GM21825 (cell line): ENCODE measurements around the gene TLX3.
"Not testable (repeated sequence)": the region's sequence is repeated elsewhere in the genome, so short reads cannot be mapped to it uniquely, and the experiment has no call there.

Experiments
- ATAC-seq: cut with Tn5 transposase; IDR thresholded peaks from one replicate; pipeline ENCODE4 v1.9.1; 2021; ENCODE audit warnings: mild to moderate bottlenecking, moderate library complexity; ENCODE audit not compliant: unreplicated experiment

TLX3 gene

DNA sequence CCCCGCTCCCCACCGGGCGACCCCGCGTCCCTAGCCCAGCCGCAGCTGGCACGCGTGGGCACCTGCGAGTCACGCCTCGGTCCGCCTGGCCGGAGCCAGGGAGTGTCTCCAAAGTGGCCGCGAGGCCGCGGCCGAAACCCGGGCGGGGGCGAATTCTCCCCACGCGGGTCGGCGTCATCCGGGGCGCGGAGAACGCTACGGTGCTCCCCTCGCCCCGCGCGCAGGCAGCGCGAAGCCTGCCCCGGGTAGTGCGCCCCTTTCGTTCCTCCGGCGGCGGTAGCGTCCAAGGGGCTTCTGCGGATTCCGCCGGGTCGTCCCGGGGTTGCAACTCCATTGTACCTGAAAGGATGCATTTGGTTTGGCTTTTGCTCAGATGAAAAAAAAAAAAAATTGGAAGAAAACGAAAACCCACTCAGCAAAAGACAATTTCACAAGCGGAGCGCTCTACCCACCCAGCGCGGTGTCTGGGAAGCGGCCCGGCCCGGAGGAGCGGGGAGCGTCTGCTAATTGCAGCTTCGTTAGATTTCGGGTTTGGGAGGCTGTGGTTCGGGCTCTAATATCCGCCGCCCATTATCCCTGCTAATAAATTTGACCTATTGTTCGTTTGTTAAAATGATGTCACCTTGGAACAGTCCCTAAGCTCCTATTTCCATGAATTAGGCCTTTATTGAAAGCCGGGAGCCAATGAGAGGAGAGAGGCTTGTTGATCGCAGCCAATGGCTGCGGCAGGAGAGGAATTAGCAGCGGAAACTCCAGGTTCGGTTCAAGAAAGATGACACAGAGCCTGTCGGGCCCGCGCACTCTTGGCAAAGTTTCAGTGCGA is at the start of gene TLX3:
Gene TLX3, plus strand, starts transcription at position 796 of the 823 bp plus-strand sequence. CDS start 118 bp downstream, outside the sequence.
- no peak for ATAC-seq

DNA sequence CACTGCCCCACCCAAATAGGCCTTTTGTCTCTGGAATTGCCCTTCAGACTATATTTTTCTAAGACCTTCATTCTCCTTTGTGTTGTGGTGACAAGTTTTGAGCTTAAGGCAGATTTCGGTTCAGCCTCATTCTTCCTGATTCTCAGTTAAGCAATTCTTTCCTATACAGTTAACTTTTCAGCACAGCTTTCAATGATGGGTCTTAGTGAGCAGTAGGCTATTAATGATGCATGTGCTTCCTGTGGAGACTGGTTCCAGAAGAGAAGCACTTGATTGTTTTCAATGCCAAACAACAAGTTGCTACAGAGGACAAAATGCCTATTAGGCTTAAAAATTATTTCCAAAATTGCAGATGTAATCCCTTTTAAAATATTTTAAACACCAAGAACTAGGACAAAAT is 47.7 kb upstream of the TLX3 start:
- ATAC-seq: no peak

DNA sequence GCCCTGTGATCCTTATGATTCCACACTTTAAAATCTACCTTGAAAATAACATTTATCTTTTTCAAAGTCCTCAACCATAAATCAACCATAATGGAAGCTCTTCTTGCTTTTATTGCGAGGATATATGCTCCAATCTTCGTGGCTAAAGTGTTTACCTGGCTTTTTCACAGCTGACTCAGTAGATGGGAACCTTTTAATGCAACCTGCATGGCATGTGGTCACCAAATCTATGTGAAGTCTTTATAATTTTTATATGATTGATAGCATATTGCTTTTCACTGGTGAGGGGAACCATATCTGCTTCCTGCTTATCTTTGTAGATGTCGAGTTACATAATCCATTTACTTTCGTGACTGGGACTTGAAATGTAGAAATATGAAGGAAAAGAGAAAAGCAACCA is 47.1 kb upstream of the TLX3 start:
- no peak for ATAC-seq

DNA sequence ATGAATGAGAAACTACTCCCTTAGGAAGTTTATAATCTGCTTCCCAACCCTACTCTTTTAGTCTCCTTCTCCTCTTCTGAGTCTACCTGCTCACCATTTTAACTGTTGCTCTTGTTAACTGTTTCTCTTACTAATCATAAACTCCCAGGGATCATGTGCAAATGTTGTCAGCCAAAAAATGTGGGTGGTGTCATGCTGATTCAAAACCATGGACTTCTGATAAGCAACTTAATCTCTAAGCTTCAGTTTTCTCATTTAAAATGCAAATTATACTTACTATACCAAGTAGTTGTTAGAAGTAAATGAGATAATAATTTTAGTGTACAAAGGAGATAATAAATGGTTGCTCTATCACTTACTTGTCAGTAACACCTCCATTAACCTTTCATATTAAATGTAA is 45.9 kb upstream of the TLX3 start:
- no peak for ATAC-seq

- ATAC-seq: no peak
These were observed 44.2 kb upstream of the TLX3 start for GRCh38 chr5:171264843-171265242.

DNA sequence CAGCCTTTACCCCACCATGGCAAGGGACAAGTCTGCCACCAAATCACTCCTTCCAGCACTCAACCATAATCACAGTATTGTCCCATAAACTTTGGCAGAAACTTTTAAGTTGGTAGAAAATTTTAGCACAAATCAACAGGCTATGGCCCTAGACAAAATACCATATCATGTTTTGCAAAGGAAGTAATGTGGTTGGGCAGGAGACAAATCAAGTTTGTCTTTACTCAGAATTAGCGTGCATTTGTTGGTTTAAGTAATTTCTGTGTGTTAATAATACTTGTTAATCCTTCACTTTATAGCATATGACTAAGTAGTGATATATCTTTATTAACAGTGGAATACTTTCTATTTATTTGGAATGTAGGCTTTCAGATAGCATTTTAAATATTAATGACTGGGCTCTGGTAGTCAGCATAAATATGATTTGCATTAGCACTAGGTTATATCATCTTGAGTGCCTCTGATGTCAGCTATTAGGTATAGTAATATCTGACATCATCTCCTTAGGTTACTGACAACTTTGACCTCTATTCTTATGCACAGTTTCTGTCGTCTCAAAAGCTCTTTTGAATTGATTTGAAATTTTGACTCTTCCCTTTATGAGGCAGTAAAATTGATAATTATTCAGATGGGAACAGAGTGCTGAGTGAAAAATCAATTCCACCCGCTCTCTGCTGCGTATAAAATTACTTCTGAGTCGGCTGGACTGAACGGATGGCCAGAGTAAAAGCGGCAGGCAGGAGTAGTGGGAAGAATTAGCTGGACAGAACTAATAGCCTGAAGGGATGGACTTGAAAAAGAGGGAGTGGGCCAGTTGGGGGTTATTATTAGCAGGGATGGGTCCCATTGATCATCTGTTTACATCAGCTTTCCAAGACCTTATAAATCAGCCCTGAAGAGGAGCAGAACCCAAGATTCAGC is 40.1 kb upstream of the TLX3 start:
- ATAC-seq: no peak

DNA sequence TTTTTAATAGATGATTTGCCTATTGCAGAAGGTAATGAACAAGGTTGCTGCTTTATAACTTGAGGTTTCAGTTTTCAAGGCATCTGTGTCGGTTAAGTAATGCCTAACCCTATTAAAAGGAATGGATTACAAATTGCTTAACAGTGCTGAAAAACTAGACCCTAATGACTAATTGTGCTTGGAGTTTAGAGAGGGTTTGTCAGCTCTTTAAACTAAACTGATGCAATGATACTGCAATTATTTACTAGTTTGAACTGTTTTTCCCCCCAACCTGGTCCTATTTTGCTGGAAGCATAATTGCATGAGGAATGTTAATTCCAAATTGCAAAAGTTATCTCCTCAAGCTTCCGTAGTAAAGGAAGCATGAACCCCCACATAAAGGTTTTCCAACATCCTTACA is 39.3 kb upstream of the TLX3 start:
- ATAC-seq: no peak

- no peak for ATAC-seq
These were observed 38.9 kb upstream of the TLX3 start for GRCh38 chr5:171270136-171270535.

DNA sequence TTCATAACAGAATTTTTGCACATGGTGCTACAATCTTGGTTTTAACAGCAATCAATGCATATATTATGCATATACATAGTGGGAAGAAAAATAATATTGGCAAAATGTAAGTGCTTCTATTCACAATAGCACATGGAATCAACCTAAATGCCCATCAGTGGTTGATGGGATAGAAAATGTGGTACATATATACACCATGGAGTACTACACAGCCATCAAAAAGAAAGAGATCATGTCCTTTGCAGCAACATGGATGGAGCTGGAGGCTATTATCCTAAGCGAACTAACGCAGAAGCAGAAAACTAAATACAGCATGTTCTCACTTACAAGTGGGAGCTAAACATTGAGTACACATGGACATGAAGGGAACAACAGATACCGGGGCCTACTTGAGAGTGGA is 37.2 kb upstream of the TLX3 start:
- no peak for ATAC-seq

DNA sequence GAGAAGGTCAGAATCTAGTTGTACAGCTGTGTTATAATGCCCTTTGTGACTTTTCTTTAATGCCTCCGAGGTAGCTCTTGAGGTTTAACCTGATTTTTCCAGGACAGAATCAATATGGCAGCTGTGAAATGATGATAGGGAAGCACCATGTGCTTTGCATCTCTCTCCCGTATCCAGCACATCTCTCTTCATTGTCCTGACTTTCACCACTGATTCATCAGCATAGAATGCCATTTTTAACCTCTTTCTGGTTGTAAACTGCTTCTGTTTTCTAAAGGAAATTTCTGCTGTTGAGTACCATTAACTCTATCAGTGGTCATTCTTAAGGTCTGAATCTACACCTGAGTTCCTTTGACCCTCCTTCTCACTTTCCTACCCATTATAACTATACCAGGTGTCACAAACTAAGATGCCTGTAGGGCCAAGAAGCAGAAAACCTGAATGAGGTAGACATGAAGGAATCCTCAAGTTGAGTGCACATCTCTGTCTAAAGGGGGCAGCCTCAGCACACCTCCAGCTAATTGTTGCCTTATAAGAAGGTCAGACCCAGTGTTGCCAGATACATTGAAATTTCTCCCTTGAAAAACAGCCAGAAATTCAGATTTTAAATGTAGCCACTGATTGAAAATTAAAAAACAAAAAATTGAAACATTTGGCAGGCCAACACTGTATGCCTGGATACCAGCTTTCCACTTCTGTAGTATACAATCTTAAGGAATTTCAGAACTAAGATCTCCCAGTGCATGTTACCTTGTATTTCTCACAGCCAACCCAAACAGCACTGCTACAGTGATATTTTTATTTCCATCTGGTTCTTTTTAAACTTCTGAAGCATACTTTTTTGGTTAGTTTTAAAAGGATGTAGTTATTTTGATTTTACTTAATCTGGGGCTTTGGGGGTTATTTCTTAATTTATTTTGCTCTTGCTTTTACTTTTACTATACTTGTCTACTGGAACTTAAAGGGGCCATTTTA is 35.8 kb upstream of the TLX3 start:
- no peak for ATAC-seq

- no peak for ATAC-seq
These were observed 33.1 kb upstream of the TLX3 start for GRCh38 chr5:171275841-171276544.

DNA sequence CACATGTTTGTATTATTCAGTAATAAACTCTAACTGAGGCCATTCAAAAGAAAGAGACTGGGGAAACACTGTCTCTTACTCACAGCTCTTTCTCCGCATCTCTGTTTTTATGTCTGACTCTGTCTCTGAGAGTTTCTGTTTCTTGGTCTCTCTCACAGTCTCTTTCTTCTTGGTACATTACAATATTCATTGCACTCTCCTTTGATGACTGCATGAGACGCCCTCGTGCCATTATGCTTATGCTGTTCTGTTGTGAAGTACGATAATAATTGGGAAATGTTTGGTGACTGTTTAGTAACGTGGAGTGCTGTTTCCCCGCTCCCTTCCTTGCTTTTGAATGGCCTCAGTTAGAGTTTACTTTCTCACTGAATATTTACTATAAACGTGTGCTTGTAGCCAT is 25.3 kb upstream of the TLX3 start:
- ATAC-seq: no peak

- ATAC-seq: no peak
These were observed 23.6 kb upstream of the TLX3 start for GRCh38 chr5:171285465-171285864.

- no peak for ATAC-seq
These were observed 21.0 kb upstream of the TLX3 start for GRCh38 chr5:171288066-171288465.

- ATAC-seq: no peak
These were observed 17.7 kb upstream of the TLX3 start for GRCh38 chr5:171291371-171291770.

- ATAC-seq: no peak
These were observed 13.7 kb upstream of the TLX3 start for GRCh38 chr5:171295299-171295698.

DNA sequence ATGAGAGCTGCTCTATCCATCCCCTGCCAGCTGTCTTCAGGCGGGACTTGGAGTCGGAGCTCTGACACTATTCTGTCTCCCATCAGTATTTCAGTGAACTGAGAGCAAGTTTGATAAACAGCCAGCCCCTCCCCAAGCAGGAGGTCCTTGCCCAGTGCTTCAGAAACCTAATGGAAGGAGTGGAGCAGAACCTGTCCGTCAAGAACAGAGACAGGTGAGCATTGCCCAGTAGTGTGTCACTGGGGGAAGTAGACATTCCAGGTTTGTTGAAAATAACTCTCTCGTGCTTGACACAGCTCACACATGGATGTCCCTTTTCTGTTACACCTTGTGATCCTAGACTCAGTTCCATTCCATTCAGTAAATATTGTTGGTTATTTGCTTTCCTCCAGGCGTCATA is 13.2 kb upstream of the TLX3 start:
- ATAC-seq: no peak

- ATAC-seq: not testable (repeated sequence)
These were observed 11.1 kb upstream of the TLX3 start for GRCh38 chr5:171297941-171298340.

- no peak for ATAC-seq
These were observed 9.8 kb upstream of the TLX3 start for GRCh38 chr5:171299228-171299627.

DNA sequence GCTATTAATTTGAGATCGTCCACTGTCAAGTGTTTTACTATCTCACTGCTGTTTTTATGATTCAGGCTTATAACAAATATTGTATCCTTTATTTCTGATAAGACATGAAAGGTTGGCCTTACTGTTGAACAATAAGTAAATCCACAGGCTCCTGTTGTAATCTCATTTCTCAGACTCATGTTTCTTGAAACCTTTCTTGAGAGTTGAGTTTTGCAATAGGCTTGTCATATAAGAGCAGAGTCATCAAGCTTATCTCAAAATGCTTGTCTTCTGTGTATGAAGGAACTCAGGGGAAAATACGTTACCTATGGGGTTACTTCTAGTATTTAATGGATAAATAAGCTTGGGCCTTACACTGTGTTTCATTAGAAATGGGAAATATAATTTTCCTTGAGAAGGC is 9.2 kb upstream of the TLX3 start:
- no peak for ATAC-seq
